HG02973 (cell line): Measurements from ENCODE around the gene LGALS7.

Experiments used
- ATAC-seq: cut with Tn5 transposase; IDR thresholded peaks from one replicate; pipeline ENCODE4 v1.9.1; 2021; ENCODE audit warnings: moderate library complexity; ENCODE audit not compliant: unreplicated experiment

The LGALS7 gene

DNA sequence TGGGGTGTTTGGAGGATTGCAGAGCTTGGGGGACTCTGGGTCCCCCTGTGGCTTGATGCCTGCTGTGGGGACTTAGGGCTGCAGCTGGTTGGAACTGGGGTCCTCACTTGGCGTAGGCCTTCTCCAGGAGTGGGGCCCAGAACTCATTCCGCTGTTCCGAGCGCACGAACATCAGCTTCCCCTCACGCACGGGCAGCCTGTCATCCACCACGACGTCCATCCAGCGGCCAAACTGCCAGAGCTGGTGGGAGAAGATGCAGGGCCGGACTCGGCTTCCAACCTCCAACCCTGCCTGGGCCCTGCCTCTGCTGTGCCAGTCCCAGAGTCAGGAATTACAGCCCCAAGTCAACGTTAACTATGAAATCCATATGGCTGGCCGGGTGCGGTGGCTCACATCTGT, 31.6 kb downstream of the LGALS7 start:
- no peak for ATAC-seq

DNA sequence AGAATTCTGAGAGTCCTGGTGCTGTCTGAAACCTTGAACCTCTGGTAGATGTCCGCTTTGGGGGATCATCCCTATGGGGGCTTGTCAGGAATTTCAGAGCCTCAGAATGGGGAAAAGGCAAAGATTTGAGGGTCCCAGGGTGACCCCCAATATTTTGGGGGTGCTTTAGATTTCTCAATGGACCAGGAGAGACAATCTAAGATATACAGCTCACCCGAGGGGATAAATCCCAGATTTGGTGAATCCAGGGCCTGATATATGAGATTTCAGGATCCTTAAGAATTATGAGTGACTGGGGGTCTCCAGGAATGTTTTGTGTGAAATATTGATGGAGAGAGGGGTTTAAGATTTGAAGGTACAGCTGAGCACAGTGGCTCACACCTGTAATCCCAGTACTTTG, 32.4 kb downstream of the LGALS7 start:
- no peak for ATAC-seq

DNA sequence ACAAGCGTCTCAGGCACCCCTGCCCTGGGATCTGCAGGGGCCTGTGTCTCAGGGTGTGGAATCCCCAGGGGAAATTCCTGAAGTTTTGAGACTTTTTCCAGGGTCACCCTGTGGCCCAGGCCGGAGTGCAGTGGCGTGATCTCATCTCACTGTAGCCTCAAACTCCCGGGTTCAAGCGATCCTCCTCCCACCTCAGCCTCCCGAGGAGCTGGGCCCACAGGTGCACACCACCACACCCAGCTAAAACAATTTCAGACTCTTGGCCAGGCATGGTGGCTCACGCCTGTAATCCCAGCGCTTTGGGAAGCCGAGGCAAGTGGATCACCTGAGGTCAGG, 33.1 kb downstream of the LGALS7 start:
- no peak for ATAC-seq

DNA sequence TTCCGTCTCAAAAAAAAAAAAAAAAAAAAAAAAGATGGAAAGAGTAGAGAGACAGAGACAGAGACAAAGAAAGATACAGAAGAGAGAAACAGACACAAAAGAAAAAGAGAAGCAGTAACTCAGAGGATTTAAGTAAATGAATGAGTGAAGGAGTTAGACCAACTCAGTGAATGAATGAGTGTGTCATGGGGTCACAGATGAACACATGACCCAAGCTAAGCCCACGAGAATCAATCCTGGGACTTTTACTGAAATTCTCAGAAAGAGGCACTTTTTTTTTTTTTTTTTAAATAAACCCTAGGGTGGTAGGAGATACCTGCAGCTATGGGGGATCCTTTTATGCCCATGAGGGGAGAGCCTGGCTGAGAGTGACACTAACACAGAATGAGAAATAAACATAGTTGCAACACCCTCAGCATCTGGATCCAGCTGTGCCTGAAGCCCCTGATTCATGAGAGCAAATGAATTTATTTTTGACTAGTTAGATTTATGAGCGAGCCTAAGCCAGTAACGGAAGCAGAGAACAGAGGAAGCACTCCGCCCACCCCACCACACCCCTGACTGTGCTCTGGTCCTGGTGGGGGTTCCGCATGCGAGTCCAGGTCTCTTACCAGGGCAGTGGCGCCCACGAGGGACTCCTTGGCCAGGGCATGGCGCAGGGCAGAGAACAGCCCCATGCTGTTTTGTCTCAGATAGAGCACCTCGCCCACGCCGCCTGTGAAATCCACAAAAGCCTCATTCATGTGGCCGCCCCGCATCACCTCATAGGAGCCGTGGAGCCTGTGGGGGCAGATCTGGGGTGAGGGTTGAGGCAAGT, 33.7 kb downstream of the LGALS7 start:
- ATAC-seq, result no peak

DNA sequence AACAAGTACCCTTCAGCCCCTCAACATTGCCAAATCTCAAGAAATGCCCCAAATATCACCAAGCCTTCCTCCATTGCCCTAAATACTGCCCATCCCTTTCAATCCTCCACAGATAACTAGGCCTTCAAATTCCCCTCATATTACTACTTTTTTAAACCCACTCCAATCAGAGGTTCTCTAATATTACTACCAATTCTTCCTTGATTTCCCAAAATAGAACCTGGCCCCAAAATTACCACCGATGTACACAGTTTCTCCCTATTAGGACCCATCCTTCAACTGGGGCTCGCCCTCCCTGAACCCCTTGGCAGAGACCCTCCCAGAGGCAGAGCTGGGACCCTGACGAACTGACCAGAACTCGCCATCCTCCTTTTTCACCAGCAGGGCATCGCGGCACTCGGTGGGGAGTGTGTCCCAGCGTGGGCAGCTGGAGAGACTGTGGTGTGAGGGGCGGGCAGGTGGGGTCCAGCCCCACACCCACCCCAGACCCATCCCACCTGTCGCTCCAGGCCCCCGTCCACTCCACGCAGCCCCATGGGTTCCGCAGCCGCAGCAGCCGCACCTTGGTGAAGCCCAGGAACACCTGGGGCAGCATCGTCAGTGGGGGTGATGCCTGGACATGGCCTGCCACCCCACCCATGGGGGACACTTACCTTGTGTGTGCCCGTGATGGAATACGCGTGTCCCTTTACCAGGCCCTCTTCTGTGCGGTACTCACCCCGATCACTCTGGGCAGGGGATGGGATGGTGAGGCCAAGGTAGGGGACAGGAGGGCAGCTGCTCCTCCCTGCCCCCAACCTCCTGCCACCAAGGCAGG, 35.2 kb downstream of the LGALS7 start:
- no peak for ATAC-seq

DNA sequence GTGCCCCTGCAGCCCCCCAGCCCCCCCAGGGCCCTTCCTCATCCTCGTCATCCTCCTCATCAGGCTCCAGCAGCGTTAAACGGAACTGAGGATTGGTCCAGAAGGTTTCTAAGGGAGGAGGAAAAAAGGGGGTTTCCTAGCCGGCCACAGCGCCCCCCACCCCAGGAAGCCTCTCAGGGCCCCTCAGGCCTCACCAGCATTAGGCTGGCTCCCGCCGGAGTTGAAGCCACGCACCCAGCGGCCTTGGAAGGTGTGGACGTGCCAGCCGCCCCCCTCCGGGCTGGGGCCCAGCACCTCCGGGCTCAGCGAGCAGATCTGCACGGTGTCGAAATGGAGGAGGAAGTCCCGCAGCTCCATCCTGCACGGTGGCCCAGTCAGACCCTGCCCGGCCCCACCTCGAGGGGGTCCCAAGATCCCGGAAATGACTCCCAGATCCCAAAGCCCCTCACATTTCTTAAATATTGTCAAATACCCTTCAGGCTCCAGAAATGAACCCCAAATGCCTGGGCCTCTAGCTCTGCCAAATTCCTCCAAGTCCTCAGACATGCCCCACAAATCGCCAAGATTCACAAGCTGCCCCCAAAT, 35.9 kb downstream of the LGALS7 start:
- no peak for ATAC-seq

DNA sequence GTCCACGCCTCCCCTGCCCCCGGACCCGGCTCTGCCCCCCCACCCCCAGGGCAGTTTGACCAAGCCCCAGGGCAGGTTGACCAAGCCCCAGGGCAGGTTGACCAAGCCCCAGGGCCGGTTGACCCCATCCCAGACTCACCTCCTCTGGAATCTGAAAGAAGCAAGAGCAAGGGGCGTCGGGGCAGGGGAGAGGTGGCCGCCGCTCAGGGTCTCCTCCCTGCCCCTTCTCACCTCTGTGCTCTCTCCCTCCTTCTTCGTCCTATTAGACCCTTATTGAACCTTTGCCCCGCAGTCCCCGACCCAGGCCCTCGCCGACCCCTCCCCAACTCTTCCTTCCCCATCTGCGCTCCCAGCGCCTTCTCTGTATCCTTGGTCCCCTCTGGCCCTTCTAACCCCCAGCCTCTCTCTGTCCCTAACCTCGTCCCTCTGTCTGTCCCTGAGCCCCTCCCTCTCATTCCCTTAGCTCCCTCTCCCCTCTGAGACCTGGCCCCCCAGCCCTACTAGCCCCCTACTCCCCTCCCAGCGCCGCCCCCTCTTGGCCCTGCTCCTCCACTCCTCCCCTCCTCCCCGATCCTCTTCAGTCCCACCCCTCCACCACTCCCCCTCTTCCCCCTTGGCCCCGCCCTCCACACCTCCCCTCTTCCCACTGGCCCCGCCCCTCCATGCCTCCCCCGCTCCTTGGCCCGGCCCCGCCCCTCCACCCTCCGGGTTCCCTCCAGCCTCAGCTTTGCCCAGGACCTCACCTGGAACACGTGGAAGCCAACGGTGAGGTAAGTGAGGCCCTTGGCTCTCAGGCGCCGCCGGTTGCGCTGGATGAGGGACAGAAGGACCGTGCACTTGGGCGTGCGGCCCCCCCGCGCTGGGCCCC, 36.7 kb downstream of the LGALS7 start:
- ATAC-seq, result no peak

DNA sequence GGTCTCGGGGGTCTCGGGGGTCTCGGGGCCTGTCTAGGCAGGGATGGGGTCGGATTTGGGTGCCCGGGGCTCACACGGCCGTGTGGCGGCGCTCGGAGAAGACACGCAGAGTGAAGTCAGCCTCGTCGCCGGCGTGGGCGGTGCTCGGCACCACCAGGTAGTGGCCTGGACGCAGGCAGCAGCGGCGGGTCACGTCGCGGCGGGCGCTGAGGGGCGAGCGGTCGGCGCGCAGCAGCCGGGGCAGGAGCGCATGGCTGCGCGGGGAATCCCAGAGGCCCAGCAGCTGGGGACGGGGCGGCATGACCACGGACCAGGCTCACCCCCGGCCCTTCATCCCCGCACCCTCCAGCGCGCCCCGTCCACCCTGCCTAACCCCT, 37.3 kb downstream of the LGALS7 start:
- ATAC-seq, result no peak

DNA sequence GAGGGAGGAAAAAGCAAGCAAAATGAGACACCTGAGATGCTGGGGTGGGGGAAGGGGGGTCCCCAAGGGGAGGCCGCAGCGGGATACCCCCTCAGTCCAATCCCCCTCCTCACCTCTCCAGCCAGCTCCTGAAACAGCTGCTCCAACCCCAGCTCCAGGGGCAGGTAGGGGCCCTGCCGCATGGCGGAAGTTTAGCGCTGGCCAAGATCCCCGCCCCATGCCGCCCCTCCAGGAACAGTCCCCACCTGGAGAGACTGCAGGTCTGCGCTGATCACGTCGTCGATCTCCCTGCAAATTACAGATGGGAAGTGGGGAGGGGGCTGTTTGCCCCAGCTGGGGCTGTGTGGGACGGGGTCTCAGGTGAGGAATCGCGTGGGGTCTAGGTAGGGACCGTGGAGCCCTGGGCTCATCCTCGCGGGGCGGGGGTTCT, 38.0 kb downstream of the LGALS7 start:
- no peak for ATAC-seq

DNA sequence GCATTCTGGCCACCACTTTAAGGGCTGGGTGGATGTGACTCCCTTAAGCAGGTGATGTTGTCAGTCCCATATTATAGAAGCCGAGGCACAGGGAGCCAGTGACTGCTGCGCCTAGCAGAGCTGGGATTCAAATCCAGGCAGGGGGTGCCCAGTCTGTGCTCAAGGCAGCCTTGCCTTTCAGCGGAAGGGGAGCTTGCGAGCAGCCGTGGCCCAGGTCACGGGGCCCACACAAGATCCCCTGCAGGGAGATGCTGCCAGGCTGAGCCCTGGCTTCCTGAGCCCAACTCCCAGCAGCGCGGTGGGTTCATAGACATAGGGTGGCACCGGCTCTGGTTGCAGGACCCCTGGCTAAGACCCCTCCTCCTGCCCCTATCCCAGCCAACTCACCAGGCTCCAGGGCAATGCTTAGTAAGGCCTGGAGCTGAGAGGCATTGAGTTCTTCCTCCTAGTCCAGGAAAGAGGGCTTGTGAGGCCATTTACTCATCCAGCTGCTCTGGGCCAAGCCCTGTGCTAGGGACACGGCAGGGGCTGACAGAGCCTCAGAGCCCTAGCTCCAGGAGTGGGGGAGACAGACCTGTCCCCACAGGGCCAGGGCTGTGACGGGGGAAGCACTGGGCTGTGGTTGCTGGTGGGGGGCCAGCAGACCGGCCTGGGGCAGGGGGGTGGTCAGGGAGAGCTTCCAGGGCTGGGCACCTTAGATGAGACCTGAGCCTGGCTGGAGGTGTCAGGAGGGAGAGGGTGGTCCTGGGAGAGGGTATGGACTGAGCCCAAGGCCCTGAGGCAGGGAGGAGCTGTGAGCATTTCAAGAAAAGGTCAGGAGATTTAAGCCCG, 38.7 kb downstream of the LGALS7 start:
- ATAC-seq, result no peak

DNA sequence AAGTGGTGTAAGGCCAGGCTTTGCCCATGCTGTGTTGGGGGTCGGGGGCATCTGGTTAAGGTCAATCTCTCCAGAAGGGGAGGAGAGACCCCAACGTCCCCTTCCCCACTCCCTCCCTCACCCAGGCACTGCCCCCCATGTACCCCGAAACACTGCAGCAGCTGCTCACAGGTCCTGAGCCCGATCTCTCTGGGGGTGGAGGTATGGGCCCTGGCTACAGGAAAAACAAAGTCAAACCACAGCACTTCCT, 39.2 kb downstream of the LGALS7 start:
- no peak for ATAC-seq

DNA sequence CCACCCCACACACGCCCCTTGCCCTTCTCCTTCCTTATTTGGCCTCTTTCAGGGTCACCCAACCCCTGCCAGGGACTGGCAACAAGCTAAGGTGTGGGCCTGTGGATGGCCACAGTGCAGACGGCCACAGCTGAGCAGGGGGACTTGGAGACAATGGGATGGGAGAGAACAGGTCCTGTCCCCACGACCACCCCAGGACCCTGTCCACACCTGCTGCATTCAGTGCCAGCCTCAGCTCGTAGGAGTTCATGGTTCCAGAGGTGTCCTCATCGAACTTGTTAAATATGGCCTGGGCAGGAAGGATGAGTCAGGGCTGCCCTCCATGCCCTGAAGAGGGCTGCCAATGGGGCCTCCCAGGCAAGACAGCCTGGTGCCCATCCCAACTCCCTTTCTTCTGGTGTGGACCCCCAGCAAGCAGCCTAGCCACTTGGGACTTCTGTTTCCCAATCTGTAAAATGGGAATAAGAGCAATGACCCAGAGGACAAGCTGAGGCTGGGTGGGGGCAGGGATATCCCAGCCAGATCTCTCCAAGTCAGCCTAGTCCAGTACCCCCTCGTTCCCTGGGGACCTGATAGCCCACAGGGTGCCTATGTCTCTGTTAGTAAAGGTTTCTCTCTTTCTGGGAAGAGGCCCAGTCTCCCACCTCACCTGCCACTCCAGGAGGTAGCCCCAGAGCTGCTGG, 39.7 kb downstream of the LGALS7 start:
- no peak for ATAC-seq

DNA sequence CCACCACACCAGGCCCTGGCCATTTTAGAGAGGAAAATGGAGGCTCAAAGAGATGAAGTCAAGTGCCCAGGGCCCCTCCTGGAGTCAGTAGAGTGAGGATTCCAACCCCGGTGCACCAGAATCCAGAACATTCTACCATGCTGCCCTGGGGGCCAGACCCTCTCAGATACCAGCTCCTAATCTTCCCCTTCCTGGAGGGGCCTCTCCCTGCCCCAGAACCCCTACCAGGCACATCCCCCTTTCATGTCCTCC, 40.1 kb downstream of the LGALS7 start:
- no peak for ATAC-seq

DNA sequence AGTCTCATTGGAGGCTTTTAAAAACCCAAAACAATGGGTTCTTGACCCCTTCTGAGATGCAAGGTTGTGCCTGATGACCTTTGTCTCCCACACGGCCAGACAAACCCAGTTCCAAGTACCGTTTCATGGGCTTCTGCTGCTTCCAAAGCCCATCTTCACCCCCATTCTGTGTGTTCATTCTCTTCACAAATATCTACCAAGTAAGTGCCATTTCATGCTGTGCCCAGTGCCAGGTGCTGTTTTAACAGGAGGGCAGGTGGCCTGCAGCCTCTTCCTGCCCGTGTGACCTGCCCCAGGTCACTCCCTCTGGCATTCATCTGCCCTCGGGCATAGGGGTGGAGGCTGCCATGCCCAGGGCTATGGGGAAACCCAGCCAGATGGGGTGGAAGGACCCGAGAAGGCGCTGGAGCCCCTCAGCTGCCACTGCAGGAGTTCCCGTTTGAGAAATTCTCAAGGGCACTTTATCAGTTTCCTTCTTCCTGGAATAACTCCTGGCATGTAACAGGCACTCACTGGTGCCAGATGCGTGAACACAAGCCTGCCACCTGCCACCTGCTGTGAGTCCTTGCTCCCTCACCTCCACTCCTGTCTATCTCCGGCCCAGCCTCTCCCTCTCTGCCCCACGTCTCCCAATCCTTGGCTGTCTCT, 41.5 kb downstream of the LGALS7 start:
- ATAC-seq, result no peak

DNA sequence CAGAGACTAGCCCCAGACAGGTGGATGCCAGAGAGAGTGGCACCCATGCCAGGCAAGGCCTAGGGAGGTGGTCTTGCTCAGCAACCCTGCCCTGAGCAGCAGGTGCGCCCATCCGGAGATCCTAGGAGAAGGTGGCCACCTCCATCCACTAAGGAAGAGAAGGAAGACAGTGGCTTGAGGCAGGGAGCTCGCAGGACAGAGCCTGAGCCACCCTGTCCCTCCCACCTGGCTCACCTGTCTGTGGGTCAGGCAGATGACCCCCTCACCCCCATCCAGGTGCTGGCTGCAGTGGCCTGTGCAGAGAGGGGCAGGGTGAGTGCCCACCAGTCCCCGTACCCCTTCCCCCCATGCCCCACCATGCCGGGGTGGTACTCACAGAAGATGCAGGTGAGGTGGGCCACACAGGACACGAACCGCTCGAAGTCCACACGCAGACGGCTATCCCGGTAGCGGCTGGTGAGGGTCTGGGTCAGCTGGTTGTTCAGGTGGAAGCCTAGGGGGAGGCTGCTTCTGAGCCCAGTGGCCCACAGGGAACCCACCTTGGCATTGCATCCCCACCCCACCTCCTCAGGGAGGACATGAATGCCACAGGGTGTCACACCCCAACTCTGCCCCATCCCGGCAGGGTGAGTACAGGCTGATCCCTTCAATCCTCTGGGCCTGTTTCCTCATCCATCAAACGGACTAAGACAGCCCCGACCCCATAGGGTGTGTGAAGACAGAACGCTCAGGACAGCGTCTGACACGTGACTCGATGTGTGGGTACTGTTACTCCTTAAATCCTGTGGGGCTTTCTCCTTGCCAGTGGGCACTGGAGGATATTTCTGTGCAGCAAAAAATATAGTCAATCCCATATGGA, 42.4 kb downstream of the LGALS7 start:
- ATAC-seq, result no peak

DNA sequence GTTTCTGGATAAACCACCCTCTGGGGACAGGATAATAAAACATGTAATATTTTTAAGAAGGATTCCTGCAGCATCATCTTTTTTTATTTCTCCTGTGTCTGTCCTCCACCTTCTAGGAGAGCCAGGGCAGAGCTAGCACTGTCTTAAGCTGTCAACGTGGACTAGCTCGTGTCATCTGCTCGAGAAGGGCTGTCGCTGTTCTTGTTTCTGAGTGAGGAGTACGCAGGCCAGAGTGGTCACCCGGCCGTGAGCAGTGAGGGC, 42.9 kb downstream of the LGALS7 start:
- no peak for ATAC-seq

DNA sequence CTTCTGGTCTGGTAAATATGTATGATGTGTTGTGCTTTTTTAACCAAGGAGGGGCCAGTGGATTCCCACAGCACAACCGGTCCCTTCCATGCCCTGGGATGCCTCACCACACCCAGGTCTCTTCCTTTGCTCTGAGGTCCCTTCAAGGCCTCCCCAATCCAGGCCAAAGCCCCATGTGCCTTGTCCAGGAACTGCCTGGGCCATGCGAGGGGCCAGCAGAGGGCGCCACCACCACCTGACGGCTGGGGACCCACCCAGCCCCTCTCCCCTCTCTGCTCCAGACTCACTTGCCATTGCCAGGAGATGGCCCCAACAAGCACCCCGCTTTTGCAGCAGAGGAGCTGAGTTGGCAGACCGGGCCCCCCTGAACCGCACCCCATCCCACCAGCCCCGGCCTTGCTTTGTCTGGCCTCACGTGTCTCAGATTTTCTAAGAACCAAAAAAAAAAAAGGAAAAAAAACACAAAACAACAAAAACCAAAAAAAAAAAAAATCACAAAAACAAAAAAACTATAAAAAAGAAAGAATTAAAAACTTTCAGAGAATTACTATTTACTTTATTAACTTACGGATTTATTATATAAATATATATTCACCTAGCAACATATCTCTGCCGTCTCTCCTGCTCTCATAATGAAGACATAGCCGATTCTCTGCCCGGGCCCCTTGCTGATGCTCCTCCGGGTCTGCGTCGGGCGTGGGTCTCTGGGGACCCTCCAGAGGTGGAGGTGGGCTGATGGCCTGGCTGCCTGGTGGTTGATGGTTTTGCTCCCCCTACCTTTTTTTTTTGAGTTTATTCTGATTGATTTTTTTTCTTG, 43.5 kb downstream of the LGALS7 start:
- no peak for ATAC-seq
